H1 (cell line): Measurements from ENCODE around the gene SLC22A8. TPM values are rescaled to one million over a fixed set of nuclear protein-coding genes. Genes with fewer than 3 reads are reported as not detected.

Experiments
- CTCF ChIA-PET: fragments of 300-600 bp; sonication (Branson Sonifier 250); formaldehyde crosslinking; loops from one replicate; lab custom pipeline; 2021; ENCODE audit not compliant: partially characterized antibody; lab: Charles Lee
- POLR2A ChIA-PET: fragments of 300-600 bp; sonication (Branson Sonifier 250); formaldehyde crosslinking; loops from one replicate; lab custom pipeline; 2021; ENCODE audit warnings: inconsistent platforms; ENCODE audit not compliant: partially characterized antibody; lab: Charles Lee
- DNase-seq, 2 experiments: peaks; one replicate each; pipeline versions ENCODE4 v3.0.0 to v3.0.0-alpha.2; 2010 to 2022; ENCODE audit warnings: low spot score in 2 of 2, low read depth in 1 of 2, mixed read lengths in 1 of 2
- FAIRE-seq: peaks from 2 replicates; lab custom pipeline; 2011; peaks lifted over from hg19 to GRCh38; lab: Jason Lieb, UNC
- H2AFZ ChIP-seq: 2 replicates; pipeline ENCODE4 v1.8.1; 2012; ENCODE audit warnings: low read length, inconsistent platforms
- H2AK5ac ChIP-seq: 2 replicates; pipeline ENCODE4 v1.6.1; 2013; ENCODE audit warnings: low read depth, low read length
- H2BK120ac ChIP-seq: replicated peaks from 2 replicates; pipeline ENCODE3; 2013; ENCODE audit warnings: low read depth, low read length, inconsistent platforms
- H2BK12ac ChIP-seq: 2 replicates; pipeline ENCODE4 v1.6.1; 2013; ENCODE audit warnings: low read depth, low read length
- H2BK15ac ChIP-seq: 2 replicates; pipeline ENCODE4 v1.6.1; 2013; ENCODE audit warnings: low read length
- H2BK20ac ChIP-seq: 2 replicates; pipeline ENCODE4 v1.6.1; 2013; ENCODE audit warnings: low read length
- H2BK5ac ChIP-seq: 2 replicates; pipeline ENCODE4 v1.6.1; 2013; ENCODE audit warnings: low read depth, low read length
- H3K14ac ChIP-seq: 2 replicates; pipeline ENCODE4 v1.6.1; 2013; ENCODE audit warnings: inconsistent platforms; ENCODE audit not compliant: insufficient read length
- H3K18ac ChIP-seq: 2 replicates; pipeline ENCODE4 v1.6.1; 2013; ENCODE audit warnings: low read length; ENCODE audit errors: extremely low read depth
- H3K23ac ChIP-seq: 2 replicates; pipeline ENCODE4 v1.6.1; 2013; ENCODE audit warnings: inconsistent platforms; ENCODE audit not compliant: insufficient read length
- H3K23me2 ChIP-seq: 2 replicates; pipeline ENCODE4 v1.6.1; 2013; ENCODE audit warnings: low read depth, low read length
- H3K27ac ChIP-seq: 2 replicates; pipeline ENCODE4 v1.6.1; 2011; ENCODE audit warnings: low read depth, low read length, inconsistent platforms
- H3K27me3 ChIP-seq, 4 experiments: replicated peaks in 1 of 4; 1 replicate in 1 of 4; 2 replicates in 3 of 4; pipeline versions ENCODE4 v1.6.1 to v1.8.1; 2011 to 2013; ENCODE audit warnings: low read length in 3 of 4, mild to moderate bottlenecking in 3 of 4, inconsistent platforms in 2 of 4, mixed read lengths in 2 of 4, moderate library complexity in 1 of 4; ENCODE audit not compliant: control insufficient read depth in 3 of 4, insufficient read depth in 3 of 4; ENCODE audit errors: extremely low read depth in 1 of 4
- H3K36me3 ChIP-seq, 4 experiments: 2 replicates each; pipeline versions ENCODE4 v1.6.1 to v1.8.1; 2011 to 2013; ENCODE audit warnings: mild to moderate bottlenecking in 4 of 4, low read length in 3 of 4, moderate library complexity in 2 of 4, control low read depth in 1 of 4, inconsistent platforms in 1 of 4; ENCODE audit not compliant: insufficient read depth in 4 of 4, control insufficient read depth in 2 of 4
- H3K4ac ChIP-seq: replicated peaks from 2 replicates; pipeline ENCODE3; 2013; ENCODE audit warnings: low read length, low read depth, mixed read lengths, inconsistent platforms; ENCODE audit not compliant: insufficient read length
- H3K4me1 ChIP-seq, 4 experiments: replicated peaks in 1 of 4; 1 replicate in 1 of 4; 2 replicates in 3 of 4; pipeline versions ENCODE4 v1.6.1 to v1.8.1; 2011 to 2013; ENCODE audit warnings: low read length in 3 of 4, inconsistent platforms in 2 of 4, mixed read lengths in 1 of 4; ENCODE audit not compliant: insufficient read depth in 4 of 4, control insufficient read depth in 3 of 4
- H3K4me2 ChIP-seq, 2 experiments: 2 replicates each; pipeline versions ENCODE4 v1.6.1 to v1.8.1; 2011 to 2013; ENCODE audit warnings: low read depth in 2 of 2, low read length in 2 of 2, control low read depth in 1 of 2, inconsistent platforms in 1 of 2, mild to moderate bottlenecking in 1 of 2; ENCODE audit not compliant: insufficient read depth in 1 of 2
- H3K4me3 ChIP-seq, 4 experiments: fragments of 200-600, 300-600 bp in 1 of 4; sonication (generic), shearing (Covaris generic), sonication (Bioruptor Twin) in 1 of 4; 2 replicates each; pipeline versions ENCODE4 v1.5.1 to v1.8.1; 2011 to 2016; ENCODE audit warnings: low read length in 4 of 4, low read depth in 3 of 4, control low read depth in 2 of 4, inconsistent platforms in 2 of 4, mild to moderate bottlenecking in 2 of 4, mixed read lengths in 1 of 4, moderate library complexity in 1 of 4; ENCODE audit not compliant: insufficient read depth in 2 of 4; ENCODE audit errors: extremely low read depth in 1 of 4
- H3K56ac ChIP-seq: replicated peaks from 2 replicates; pipeline ENCODE3; 2013; ENCODE audit warnings: low read depth, mild to moderate bottlenecking, mixed read lengths, low read length, inconsistent platforms; ENCODE audit not compliant: insufficient read length
- H3K79me1 ChIP-seq: 2 replicates; pipeline ENCODE4 v1.6.1; 2013; ENCODE audit warnings: low read depth, low read length, control low read depth
- H3K79me2 ChIP-seq, 2 experiments: 2 replicates each; pipeline versions ENCODE4 v1.6.1 to v1.8.1; 2012 to 2013; ENCODE audit warnings: low read length in 2 of 2, mild to moderate bottlenecking in 2 of 2, inconsistent platforms in 1 of 2; ENCODE audit not compliant: insufficient read depth in 2 of 2, control insufficient read depth in 1 of 2
- H3K9ac ChIP-seq, 4 experiments: replicated peaks in 1 of 4; 1 replicate in 1 of 4; 2 replicates in 3 of 4; pipeline versions ENCODE4 v1.6.1 to v1.8.1; 2011 to 2013; ENCODE audit warnings: low read depth in 3 of 4, low read length in 3 of 4, control low read depth in 2 of 4, mild to moderate bottlenecking in 2 of 4, moderate library complexity in 2 of 4, inconsistent platforms in 1 of 4; ENCODE audit errors: extremely low read depth in 1 of 4
- H3K9me3 ChIP-seq, 2 experiments: 2 replicates each; pipeline versions ENCODE4 v1.6.1 to v1.8.1; 2012 to 2013; ENCODE audit warnings: mild to moderate bottlenecking in 2 of 2, moderate library complexity in 2 of 2, control low read depth in 1 of 2, inconsistent platforms in 1 of 2, low read depth in 1 of 2, low read length in 1 of 2, mixed read lengths in 1 of 2; ENCODE audit not compliant: insufficient read depth in 2 of 2
- H4K20me1 ChIP-seq, 2 experiments: replicated peaks in 1 of 2; 2 replicates each; pipeline versions ENCODE3 to v1.8.1; 2011 to 2013; ENCODE audit warnings: inconsistent platforms in 2 of 2, low read length in 2 of 2, mild to moderate bottlenecking in 1 of 2; ENCODE audit not compliant: insufficient read depth in 2 of 2, control insufficient read depth in 1 of 2
- H4K5ac ChIP-seq: 2 replicates; pipeline ENCODE4 v1.6.1; 2013; ENCODE audit warnings: low read length, low read depth, mixed read lengths, inconsistent platforms; ENCODE audit not compliant: insufficient read length
- H4K8ac ChIP-seq: 2 replicates; pipeline ENCODE4 v1.8.0; 2013; ENCODE audit warnings: mild to moderate bottlenecking, moderate library complexity, low read length, inconsistent platforms; ENCODE audit not compliant: insufficient read depth; ENCODE audit errors: extremely low read depth
- H4K91ac ChIP-seq: replicated peaks from 2 replicates; pipeline ENCODE3; 2013; ENCODE audit warnings: low read length, mixed read lengths, inconsistent platforms; ENCODE audit not compliant: insufficient read length
- CHD2 ChIP-seq: IDR thresholded peaks from 2 replicates; pipeline ENCODE4 v1.6.1; 2012; ENCODE audit warnings: low read length, improper control_type of control experiment
- EP300 ChIP-seq, 2 experiments: IDR thresholded peaks; 1 replicate in 1 of 2; 2 replicates in 1 of 2; pipeline ENCODE4 v1.6.1; 2011 to 2012; ENCODE audit warnings: low read depth in 2 of 2, low read length in 2 of 2, mild to moderate bottlenecking in 2 of 2, borderline replicate concordance in 1 of 2, inconsistent platforms in 1 of 2, moderate library complexity in 1 of 2
- MAX ChIP-seq: IDR thresholded peaks from 2 replicates; pipeline ENCODE4 v1.6.1; 2012; ENCODE audit warnings: inconsistent platforms
- SP1 ChIP-seq: IDR thresholded peaks from 2 replicates; pipeline ENCODE4 v1.6.1; 2011; ENCODE audit warnings: low read depth, low read length
- WGBS, 2 experiments: shearing (Covaris generic) in 1 of 2; methylation state at CpG; one replicate each; pipeline versions ENCODE4 v1.1.6 to v1.1.7; 2013 to 2015; ENCODE audit warnings: low lambda C conversion rate in 2 of 2, mixed read lengths in 2 of 2, inconsistent platforms in 1 of 2, low coverage in 1 of 2, missing lambda C conversion rate in 1 of 2; ENCODE audit not compliant: insufficient replicate concordance in 2 of 2, insufficient coverage in 1 of 2, insufficient read length in 1 of 2; ENCODE audit errors: extremely low coverage in 1 of 2, missing lambda C conversion rate in 1 of 2; 5-methylcytosine and 5-hydroxymethylcytosine counted together
- polyA plus RNA-seq, 7 experiments: library from polyadenylated mRNA; depleted of rRNA in 3 of 7; stranded (reverse) in 5 of 7; unstranded in 2 of 7; fragments of >200 nt in 5 of 7; fragments of 200-250 nt in 2 of 7; gene quantifications; 1 replicate in 5 of 7; 2 replicates in 1 of 7; 4 replicates in 1 of 7; pipeline versions ENCODE4 v1.2.1 to v1.2.3, GENCODE V29; 2011 to 2013; ENCODE audit warnings: missing spikeins in 2 of 7, mixed read lengths in 2 of 7
- total RNA-seq: library from RNA; stranded (reverse); fragmentation: NEBNext Ultra II Directional; extraction: Animal tissue kit (Norgen Biotek cat#: 25700); gene quantifications from 2 replicates; pipeline ENCODE4 v1.2.1, GENCODE V29; 2021

SLC22A8 gene
- total and polyA plus RNA-seq, 2 of the 8 experiments (the other 6 are each of a cell fraction or from before 2014, with no cell fraction given): not detected

GRCh38 chr11:62948765-62949320 is 66.8 kb downstream of the SLC22A8 start:
- Histone ChIP-seq H4K5ac (no peak overlapping the region), H3K4me2 (no peak overlapping the region), H4K20me1 (no peaks in the 10 kb centered on the region), H2BK20ac (no peak overlapping the region), H2BK5ac (no peak overlapping the region), H3K23me2 (no peaks in the 10 kb centered on the region; the same call in 1 of the 2 replicates), H3K18ac (no peak overlapping the region), H2AFZ (no peak overlapping the region), H3K14ac (no peak overlapping the region), H2BK15ac (no peak overlapping the region), H3K27ac (no peak overlapping the region), H2AK5ac (no peak overlapping the region), H2BK120ac (no peak overlapping the region), H3K9ac (no peak overlapping the region), H3K36me3 (no peaks in the 10 kb centered on the region), H3K4me3 (no peak overlapping the region), H3K9me3 (no peaks in the 10 kb centered on the region), H3K79me1 (no peaks in the 10 kb centered on the region), H3K27me3 (no peaks in the 10 kb centered on the region), H3K56ac (no peak overlapping the region), H3K4me1 (no peaks in the 10 kb centered on the region), H4K8ac (no peak overlapping the region), H4K91ac (no peak overlapping the region), H3K4ac (no peak overlapping the region), H3K79me2 (no peaks in the 10 kb centered on the region), H3K23ac (no peak overlapping the region), H2BK12ac (no peak overlapping the region)
- 93% methylated on average over 7 of the region's 7 CpGs; no CpG with 5 or more reads in 1 of the 2 experiments for WGBS, 2 experiments
- ChIA-PET CTCF (interaction anchor here (1.1 to 5.4 kb wide), 6 partner anchors 26 to 75 kb away, joined by 3 to 26 read pairs (median 8); no protein-coding TSS in a partner anchor), POLR2A (interaction anchor here (0.8 to 1.4 kb wide), 2 partner anchors 66 to 107 kb away, joined by 3 to 4 read pairs; no protein-coding TSS in a partner anchor)
- FAIRE-seq (no peak), DNase-seq (no peak)
- TF ChIP-seq CHD2 (no peak), MAX (no peak), SP1 (no peak), EP300 (IDR thresholded peaks at IDR 0.05; ENCODE audit: borderline replicate concordance in 1 of 2, low read depth in 2 of 2, low read length in 2 of 2) (no peak)
